HG03342 (cell line): ENCODE measurements around the gene SPECC1.
"Not testable (repeated sequence)": the region's sequence is repeated elsewhere in the genome, so short reads cannot be mapped to it uniquely, and the experiment has no call there.

Experiments
- ATAC-seq: cut with Tn5 transposase; IDR thresholded peaks from one replicate; pipeline ENCODE4 v1.9.1; 2021; ENCODE audit warnings: mild to moderate bottlenecking, moderate library complexity; ENCODE audit not compliant: unreplicated experiment

The SPECC1 gene

DNA sequence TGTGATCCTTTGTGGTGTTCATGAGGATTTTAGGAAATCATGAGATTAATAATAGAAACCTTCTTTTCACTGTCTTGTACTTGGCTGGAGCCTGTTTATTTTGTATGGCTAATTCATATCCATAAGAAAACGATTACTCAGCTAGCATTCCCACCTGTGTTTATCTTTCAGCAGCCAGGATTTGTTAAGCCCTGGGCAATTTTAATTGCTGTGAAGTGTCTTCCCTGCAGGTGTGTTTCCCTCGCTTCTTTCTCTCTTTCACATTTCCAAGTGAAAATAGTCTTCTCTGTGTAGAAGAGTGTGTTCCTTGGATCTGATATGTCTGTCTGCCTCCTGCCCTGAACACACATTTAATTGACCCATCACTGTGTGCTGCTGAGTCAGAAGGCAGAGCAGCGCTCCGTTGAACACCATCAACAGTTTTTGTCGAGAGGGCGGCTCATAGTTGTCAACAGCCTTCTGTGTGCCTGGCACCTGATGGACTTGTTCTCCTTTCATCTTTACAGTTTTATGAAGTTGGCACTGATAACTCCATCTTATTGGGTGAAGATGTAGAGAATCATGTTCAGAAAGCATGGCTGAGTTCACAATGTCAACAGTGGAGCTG lies 83.2 kb downstream of the SPECC1 start:
- ATAC-seq: no peak

DNA sequence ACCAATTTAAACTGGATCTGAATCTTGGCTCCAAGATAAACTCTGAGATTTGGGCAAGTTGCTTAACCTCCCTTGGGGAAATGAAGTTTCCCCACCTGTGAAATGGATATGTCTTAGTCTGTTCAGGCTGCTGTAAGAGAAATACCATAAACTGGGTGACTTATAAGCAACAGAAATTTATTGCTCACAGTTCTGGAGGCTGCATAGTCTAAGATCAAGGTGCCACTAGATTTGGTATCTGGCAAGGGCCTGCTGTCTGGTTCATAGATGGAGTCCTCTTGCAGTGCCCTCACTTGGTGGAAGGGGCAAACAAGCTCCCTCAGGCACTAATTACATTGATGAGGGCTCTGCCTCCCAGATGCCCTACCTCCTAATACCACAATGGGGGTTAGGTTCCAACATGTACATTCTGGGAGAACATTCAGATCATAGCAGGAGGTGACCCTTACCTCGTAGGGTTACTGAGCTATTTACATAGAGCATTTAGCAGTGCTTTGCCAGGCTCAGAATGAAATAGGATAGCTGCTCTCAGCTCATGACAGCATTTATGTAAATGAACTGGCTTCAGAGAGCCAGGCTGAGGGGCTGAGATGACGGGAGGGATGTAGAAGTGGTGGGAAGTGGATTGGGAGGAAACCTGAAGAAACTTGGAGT lies 83.9 kb downstream of the SPECC1 start:
- no peak for ATAC-seq

DNA sequence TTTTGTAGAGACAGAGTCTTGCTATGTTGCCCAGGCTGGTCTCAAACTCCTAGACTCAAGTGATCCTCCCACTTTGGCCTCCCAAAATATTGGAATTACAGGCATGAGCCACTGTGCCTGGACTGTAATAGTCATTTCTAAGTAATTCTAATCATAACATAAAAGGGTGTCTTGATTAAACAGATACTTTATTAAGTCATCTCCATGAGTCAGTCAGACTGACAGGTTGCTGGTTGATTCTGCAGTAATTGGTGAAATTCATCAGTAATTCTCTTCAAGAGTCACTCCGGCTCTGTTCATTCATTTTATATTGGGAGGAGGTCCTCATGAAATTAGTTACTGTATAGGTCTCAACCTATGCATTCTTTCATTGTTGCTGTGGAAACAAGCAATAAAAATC lies 85.6 kb downstream of the SPECC1 start:
- ATAC-seq: no peak

DNA sequence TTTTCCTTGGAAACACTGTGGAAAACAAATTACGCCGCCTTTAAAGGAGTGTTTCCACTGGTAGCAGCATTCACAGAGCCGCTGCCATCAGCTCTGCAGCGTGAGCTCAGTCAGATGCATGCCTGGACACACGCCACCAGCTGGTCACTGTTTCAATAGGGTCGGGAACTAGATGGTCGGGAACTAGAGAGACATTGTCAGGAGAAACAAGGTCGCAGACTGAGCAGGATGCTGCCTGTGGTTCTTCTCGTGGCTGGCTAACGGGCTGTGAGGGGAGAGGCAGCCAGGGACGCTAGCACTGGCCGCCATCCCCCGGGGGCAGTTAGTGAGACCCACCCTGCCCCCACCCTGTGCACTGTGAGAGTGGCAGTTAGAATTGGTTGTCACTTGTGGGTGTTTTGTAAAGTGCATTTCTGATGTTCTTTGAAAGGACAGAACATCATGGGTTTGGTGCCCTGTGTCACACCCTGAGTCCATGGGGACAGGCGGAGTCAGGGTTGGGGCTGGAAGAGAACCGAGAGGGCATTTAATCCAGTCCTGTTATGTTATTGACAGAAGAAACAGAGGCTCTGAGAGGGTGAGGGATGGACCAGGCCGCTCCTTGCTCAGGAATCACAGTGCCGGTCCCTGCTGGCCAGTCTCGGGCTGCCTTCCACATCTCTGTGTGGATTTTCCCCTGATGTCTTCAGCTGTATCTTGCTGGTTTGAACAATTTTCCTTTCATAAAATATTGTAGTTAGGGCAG lies 86.3 kb downstream of the SPECC1 start:
- ATAC-seq: no peak

DNA sequence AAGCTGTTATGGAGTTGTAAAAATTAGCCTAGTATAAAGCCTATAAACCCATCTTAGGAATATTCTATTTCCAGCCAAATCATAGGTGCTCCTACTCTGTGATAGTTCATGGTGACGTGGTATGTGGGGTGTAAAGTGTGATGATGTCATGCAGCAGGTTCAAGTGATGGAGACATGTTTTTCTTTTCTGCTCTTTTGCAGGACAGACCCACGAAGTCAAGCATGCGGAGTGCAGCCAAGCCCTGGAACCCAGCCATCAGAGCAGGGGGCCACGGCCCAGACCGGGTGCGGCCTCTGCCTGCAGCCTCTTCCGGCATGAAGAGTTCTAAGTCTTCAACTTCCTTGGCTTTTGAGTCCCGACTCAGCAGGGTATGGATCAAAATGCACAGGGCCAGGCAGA lies 87.3 kb downstream of the SPECC1 start:
- ATAC-seq: no peak

DNA sequence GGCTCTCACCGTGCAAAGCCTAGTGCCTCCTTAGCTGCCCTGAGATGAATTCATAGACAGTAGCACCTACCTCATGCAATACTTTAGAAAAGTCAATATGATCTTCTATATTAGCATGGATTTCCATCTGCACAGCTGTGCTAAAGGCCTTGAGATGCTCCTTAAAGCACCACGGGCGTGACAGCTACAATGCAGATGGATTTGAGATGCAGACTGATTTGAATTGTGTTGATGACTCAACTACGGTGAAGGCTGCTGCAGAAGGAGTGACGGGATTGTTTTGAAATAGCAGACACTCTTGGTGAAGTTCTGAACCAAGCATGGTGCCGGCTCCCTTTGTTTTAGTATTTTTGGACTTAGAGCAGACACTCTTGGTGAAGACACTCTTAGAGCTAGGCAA lies 88.2 kb downstream of the SPECC1 start:
- no peak for ATAC-seq

DNA sequence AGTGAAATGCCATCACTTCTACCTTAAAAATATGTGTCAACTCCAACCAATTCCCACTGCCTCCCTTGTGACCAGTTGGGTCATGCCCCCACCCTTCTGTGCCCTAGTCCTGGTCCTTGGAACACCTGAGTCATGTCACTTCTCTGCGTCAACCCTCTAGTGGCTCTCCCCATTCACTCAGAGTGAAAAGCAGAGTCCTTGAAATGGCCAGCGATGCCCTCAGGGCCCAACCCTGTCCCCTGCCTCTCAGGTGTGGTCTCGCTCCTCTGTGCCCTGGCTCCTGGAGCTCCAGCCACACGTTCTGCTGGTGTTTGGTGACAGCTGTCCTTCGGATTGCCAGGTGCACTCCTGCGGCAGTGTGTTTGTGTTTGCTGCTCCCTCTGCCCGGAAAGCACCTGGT lies 89.2 kb downstream of the SPECC1 start:
- no peak for ATAC-seq

DNA sequence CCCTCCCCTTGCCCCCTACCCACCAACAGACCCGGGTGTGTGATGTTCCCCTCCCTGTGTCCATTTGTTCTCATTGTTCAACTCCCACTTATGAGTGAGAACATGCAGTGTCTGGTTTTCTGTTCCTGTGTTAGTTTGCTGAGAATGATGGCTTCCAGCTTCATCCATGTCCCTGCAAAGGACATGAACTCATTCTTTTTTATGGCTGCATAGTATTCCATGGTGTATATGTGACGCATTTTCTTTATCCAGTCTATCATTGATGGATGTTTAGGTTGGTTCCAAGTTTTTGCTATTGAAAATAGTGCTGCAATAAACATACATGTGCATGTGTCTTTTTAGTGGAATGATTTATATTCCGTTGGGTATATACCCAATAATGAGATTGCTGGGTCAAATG lies 91.6 kb downstream of the SPECC1 start:
- ATAC-seq: not testable (repeated sequence)

DNA sequence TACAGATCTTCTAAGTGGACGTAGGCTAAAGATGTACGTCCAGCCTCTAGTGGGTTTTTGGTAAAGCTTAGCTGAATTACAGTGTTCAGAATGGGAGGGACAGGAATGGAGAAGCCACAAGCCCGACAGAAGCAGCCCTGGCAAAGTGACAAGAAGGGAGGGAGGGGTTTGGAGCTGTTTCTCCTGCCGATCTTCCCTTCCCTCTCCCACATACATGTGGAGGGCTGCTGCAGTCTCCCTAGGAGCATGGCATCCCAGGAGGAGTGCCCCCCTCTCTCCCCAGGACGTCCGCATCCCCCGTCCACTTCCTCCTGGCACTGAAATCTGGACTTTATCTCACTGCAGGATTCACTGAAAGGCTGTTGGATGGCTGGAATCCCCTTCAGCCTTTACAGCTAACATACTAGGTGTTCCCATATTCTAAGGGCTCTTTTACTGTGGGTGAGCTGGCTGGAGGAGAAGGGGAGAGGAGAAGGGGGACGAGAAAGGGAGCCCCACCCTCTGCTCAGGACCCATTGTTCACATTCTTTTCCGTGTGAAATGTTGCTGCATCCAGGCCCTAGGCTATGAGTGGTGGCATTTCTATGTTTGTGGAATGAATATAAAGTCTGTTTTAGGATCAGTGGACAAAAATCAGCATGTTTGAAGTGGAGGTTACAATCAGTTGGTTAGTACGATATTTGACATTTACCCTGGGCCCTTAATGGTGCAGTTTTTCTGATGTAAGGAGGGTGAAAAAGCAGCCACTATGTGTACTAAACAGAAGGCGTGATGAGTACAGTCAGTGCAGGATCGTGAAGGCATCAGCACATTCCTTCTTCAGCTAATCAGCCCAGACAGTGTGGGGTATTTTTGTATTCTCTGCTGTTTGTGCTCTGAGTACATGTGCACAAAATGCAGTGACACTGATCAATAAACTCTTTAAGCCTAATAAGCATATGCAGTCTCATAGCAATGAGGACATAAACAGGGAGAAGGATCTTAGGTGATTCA lies 94.6 kb downstream of the SPECC1 start:
- no peak for ATAC-seq

DNA sequence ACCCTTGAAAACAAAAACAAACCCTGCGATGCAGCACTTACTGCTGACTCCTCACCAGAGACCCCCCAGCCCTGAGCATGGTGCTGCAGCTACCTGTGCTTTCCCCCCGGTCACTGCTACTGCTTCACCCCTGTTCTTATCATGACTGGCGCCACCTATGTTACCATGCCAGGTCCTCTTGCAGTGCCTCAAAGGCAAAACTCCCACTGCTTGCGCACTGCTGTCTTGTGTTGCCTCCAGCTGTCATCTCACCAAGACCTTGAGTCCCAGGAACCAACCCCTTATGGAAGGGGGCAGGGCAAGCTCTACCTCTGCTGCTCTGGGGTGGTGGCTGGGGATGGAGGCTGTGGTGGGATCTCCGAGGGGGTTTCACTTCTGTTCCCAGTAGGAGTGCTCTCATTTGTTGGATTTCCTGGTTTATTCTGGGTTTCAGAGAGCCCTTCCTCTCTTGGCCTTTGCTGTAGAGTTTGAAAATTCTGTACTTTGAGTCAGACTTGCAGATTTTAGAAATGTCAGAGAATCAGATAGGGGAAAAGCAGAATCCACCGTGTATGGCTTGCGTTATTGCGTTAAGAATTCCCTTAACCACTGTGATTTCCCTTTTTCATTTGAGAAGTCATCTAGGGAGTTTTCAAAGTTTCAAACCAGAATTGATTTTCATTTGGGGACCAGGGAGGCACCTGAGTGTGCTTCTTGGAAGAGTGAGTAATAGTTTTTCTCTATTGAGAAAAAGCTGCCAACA lies 96.6 kb downstream of the SPECC1 start:
- no peak for ATAC-seq

DNA sequence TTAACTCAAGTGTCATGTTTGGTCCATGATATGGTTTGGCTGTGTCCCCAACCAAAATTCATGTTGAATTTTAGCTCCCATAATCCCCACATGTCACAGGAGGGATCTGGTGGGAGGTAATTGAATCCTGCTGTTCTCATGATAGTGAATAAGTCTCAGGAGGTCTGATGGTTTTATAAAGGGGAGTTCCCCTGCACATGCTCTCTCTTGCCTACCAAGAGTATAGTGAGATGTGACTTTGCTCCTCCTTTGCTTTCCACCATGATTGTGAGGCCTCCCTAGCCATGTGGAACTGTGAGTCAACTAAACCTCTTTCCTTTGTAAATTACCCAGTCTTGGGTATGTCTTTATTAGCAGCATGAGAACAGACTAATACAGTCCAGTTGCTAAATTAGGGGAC lies 97.3 kb downstream of the SPECC1 start:
- not testable (repeated sequence) for ATAC-seq

DNA sequence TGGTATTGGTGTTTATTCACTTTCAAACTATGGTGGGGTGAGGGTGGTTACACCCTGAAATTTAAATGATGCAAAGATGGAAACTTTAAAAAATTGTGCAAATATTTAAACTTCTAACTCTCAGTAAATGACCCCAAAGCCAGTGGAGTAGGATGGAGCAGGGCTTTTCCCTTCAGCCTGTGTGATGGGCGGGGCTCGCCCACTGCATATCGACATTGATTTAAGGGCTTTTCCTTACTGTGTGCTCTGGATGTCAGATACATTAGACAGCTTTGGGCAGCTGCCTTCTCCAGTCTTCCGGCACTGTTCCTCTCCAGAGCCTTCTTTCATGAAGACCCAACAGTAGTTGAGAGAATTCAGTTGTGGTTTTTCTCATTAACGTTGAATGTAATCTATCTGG lies 99.9 kb downstream of the SPECC1 start:
- no peak for ATAC-seq

DNA sequence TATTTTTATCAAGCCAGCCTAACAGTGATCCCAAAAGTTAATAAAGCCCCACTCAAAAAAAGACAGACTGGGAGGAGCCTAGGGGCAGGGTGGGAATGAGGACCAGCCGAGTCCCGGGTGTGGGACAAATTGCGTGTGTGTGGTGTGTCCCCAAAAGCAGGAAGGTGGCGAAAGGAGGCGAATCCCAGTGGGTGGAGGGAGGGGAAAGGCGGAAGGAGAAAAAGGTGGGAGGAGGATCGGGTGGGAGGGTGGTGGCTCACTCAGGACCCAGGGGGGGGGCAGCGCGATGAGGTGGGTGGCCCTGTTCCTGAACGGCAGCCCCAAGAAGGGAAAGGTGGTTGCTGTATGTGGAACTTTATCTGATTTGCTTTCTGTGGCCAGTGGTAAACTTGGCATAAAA lies 102.4 kb downstream of the SPECC1 start:
- ATAC-seq: no peak

DNA sequence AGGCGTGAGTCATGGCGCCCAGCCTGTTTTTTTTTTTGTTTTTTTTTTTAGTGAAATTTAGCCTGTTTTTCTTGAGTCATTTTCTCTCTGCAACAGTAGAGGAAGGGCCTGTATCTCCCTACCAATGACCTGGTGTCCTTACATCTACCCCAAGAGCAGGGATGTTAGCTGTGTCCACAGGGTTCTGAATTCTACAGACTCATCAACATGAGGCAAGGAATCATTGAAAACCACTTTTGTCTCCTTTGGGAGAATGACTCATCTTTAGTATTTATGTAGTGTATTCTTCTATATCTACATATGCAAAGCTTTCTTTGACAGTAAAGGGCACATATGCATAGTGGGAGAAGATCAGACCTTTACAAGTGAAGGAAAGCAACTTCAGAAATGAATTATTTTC lies 105.3 kb downstream of the SPECC1 start:
- no peak for ATAC-seq

DNA sequence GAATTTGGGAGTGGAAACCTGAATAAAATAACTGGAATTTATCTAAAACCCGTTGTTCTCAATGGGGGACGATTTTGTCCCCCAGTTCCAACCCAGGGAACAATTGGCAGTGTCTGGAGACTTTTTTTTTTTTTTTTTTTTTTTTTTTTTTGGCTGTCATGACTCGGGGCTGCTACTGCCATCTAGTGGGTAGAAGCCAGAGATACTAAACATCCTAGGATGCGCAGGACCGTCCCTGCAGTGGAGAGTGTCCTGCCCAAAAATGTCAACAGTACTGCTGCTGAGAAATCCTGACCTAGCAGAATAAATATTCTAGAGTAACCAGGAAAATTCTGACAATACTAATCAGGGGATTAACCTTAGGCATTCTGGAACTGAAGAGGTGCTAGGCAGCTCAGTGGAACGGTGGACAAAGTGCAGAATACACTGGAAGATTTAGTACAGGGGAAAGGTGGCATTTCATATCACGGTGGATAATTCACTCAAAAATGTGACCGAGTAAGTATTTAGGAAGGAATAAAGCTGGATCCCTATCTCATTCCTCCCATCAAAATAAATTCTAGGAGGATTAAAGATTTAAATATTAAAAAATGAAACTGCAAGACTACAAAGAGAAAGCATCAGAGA lies 107.6 kb downstream of the SPECC1 start:
- ATAC-seq: no peak

DNA sequence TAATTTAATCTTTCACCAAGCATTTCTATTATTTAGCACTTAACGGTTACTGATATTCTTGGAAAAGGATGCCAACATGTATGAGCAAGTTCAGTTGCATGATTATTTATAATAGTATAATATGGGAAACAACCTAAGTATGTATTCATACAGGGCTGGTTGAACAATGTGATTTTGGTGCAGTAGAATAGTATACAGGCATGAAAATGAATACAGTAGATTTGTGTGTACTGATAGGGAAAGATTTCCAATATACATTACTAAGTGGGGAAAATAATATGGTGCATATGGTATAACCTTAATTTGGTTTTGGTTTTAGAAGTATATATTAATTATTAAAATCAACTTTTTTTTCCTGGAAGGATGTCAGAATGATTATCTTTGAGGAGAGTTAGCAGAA lies 109.1 kb downstream of the SPECC1 start:
- ATAC-seq: no peak

DNA sequence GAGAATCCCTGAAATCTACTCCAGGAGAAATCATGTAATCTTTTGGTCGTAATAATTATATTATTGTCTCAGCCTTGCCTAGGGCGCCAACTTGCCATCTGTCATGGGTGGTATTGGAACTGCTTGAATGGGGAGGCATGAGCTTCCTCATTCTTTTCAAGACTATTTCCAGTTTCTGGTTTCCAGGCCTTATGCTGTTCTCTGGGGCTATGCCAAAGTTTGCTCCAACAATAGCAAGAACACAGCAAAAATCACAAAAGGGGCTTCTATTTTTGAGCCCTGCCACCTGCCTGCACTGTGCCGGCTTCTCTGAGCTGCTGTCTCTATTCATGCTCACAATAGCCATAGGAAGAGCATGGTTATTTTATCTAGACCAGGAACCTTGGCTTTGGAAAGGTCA lies 111.7 kb downstream of the SPECC1 start:
- no peak for ATAC-seq

DNA sequence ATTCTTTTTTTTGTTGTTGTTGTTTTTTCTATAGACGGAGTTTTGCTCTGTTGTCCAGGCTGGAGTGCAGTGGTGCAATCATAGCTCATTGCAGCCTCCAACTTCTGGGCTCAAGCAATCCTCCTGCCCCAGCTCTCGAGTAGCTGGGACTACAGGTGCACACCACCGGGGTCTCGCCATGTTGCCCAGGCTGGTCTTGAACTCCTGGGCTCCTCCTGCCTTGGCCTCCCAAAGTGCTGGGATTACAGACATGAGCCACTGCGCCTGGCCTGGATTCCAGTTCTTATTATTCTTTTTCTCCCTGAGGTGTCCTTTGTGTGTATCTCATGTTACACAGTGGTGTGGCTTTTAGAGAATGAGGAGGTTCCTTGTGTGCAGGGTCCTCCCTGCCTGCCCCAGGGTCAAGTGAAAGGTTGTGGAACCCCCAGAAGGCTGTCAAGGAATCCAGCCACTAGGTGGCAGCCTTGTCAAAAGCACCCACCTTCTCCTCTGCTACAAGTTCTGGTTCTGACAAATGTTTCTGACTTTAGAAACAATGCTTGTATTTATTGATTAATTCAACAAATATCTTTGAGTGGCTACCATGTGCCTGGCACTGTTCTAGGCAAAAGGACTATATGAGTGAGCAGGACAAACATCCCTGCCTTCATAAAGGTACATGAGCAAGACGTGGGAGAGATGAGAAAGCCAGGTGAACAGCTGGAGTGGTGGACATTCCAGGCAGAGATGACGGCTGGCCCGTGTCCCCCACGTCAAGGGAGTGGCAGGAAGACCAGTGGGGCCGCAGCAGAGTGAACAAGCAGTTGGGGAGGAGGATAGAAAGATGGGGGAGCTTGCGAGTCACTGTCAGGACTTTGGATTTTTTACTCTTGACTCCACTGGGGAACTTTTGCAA lies 112.4 kb downstream of the SPECC1 start:
- no peak for ATAC-seq

DNA sequence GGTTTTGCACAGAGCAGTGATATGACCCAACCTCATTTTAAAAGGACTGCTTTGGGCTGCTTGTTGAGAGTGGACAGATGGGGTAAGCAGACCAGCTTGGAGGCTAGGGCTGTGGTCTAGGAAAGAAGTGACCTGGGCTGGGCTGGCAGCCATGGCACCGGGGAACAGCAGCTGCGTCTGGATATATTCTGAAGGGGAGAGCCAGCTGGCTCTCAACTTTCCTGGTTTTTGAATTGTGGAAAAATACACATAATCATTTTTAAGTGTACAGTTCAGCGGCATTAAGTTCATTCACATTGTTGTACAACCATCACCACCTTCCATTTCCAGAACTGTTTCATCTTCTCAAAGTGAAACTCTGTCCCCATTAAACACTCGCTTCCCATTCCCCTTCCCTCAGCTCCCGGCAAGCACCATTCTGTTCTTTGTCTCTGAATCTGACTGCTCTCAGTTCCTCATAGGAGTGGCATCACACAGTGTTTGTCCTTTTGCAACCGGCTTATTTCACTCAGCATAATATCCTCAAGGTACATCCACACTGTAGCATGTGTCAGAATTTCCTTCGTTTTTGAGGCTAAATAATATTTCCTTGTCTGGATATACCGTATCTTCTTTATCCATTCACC lies 113.2 kb downstream of the SPECC1 start:
- no peak for ATAC-seq
